Myometrial cell (primary cell): ENCODE measurements around the gene CAND1. TPM values are rescaled to one million over a fixed set of nuclear protein-coding genes. Genes with fewer than 3 reads are reported as not detected.

Experiments
- total RNA-seq: library from RNA; depleted of rRNA; stranded (reverse); fragments of >200 nt; gene quantifications from 2 replicates; pipeline ENCODE4 v1.2.3, GENCODE V29; 2015

CAND1 gene
- 38.6 and 53.0 TPM in 2 replicates for total RNA-seq

GRCh38 chr12:67268896-67269632, at the start of gene CAND1:
Gene CAND1, plus strand, starts transcription at chr12:67269358. Its CDS starts 360 bp downstream, at chr12:67269718.

